ENCODE results near the gene CHD6.

The CHD6 gene

GRCh38 chr20:41436679-41437078 is 181.5 kb downstream of the CHD6 start:
- in situ Hi-C loops (cut with MboI; ENCODE audit: low sequenced_read_pairs): no loop called here

- in situ Hi-C loops (cut with MboI; ENCODE audit: low sequenced_read_pairs): no loop called here
Observed at GRCh38 chr20:41433203-41433602, 185.0 kb downstream of the CHD6 start.

- in situ Hi-C loops (cut with MboI; ENCODE audit: low sequenced_read_pairs): no loop called here
Observed at GRCh38 chr20:41432746-41433145, 185.4 kb downstream of the CHD6 start.

- in situ Hi-C loops (cut with MboI; ENCODE audit: low sequenced_read_pairs): no loop called here
Observed at GRCh38 chr20:41428285-41428684, 189.9 kb downstream of the CHD6 start.

GRCh38 chr20:41427833-41428232 is 190.3 kb downstream of the CHD6 start:
- in situ Hi-C loops (cut with MboI; ENCODE audit: low sequenced_read_pairs): no loop called here

- in situ Hi-C loops (cut with MboI; ENCODE audit: low sequenced_read_pairs): no loop called here
Observed at GRCh38 chr20:41426976-41427375, 191.2 kb downstream of the CHD6 start.

- in situ Hi-C loops (cut with MboI; ENCODE audit: low sequenced_read_pairs): no loop called here
Observed at GRCh38 chr20:41426086-41426830, 191.9 kb downstream of the CHD6 start.

GRCh38 chr20:41425180-41425884 is 192.8 kb downstream of the CHD6 start:
- in situ Hi-C loops (cut with MboI; ENCODE audit: low sequenced_read_pairs): no loop called here

GRCh38 chr20:41424546-41424945 is 193.6 kb downstream of the CHD6 start:
- in situ Hi-C loops (cut with MboI; ENCODE audit: low sequenced_read_pairs): no loop called here

GRCh38 chr20:41424011-41424410 is 194.2 kb downstream of the CHD6 start:
- in situ Hi-C loops (cut with MboI; ENCODE audit: low sequenced_read_pairs): no loop called here

- in situ Hi-C loops (cut with MboI; ENCODE audit: low sequenced_read_pairs): no loop called here
Observed at GRCh38 chr20:41422953-41423352, 195.2 kb downstream of the CHD6 start.

- in situ Hi-C loops (cut with MboI; ENCODE audit: low sequenced_read_pairs): no loop called here
Observed at GRCh38 chr20:41418739-41419293, 199.4 kb downstream of the CHD6 start.

- in situ Hi-C loops (cut with MboI; ENCODE audit: low sequenced_read_pairs): no loop called here
Observed at GRCh38 chr20:41418031-41418430, 200.1 kb downstream of the CHD6 start.

GRCh38 chr20:41415191-41415590 is 203.0 kb downstream of the CHD6 start:
- in situ Hi-C loops (cut with MboI; ENCODE audit: low sequenced_read_pairs): no loop called here

- in situ Hi-C loops (cut with MboI; ENCODE audit: low sequenced_read_pairs): no loop called here
Observed at GRCh38 chr20:41413169-41413568, 205.0 kb downstream of the CHD6 start.

GRCh38 chr20:41412324-41413120 is 205.7 kb downstream of the CHD6 start:
- in situ Hi-C loops (cut with MboI; ENCODE audit: low sequenced_read_pairs): no loop called here

GRCh38 chr20:41411391-41411847 is 206.8 kb downstream of the CHD6 start:
- in situ Hi-C loops (cut with MboI; ENCODE audit: low sequenced_read_pairs): no loop called here

- in situ Hi-C loops (cut with MboI; ENCODE audit: low sequenced_read_pairs): no loop called here
Observed at GRCh38 chr20:41408986-41409385, 209.2 kb downstream of the CHD6 start.

GRCh38 chr20:41408156-41408794 is 209.9 kb downstream of the CHD6 start:
- in situ Hi-C loops (cut with MboI; ENCODE audit: low sequenced_read_pairs): no loop called here

- in situ Hi-C loops (cut with MboI; ENCODE audit: low sequenced_read_pairs): no loop called here
Observed at GRCh38 chr20:41407607-41408006, 210.6 kb downstream of the CHD6 start.
